ENCODE measurements around the gene MRPL36.

The MRPL36 gene

DNA sequence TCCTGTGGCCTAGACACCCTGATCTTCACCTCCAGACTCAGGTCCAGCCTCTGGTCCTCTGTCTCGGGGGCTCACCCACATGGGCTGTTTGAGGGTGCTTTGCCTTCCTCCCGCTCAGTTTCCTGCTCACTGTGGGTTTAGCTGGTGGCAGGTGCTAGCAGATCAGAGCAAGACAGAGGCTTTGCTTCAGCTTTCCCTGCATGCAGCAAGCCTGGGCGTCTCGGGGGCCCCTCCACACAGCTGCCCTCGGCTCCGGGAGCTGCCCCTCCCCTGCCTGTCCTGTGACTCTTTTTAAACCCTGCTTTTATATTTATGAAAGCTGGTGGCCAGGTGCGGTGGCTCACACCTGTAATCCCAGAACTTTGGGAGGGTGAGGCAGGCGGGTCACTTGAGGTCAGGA is 14.6 kb downstream of the MRPL36 start:
- H3K4me3 ChIP-seq (ENCODE audit: low read depth, low read length), result no peak overlapping the region
- H3K27me3 ChIP-seq (replicated peaks), result no peaks in the 10 kb centered on the region
- TF ChIP-seq, protein P1, sequence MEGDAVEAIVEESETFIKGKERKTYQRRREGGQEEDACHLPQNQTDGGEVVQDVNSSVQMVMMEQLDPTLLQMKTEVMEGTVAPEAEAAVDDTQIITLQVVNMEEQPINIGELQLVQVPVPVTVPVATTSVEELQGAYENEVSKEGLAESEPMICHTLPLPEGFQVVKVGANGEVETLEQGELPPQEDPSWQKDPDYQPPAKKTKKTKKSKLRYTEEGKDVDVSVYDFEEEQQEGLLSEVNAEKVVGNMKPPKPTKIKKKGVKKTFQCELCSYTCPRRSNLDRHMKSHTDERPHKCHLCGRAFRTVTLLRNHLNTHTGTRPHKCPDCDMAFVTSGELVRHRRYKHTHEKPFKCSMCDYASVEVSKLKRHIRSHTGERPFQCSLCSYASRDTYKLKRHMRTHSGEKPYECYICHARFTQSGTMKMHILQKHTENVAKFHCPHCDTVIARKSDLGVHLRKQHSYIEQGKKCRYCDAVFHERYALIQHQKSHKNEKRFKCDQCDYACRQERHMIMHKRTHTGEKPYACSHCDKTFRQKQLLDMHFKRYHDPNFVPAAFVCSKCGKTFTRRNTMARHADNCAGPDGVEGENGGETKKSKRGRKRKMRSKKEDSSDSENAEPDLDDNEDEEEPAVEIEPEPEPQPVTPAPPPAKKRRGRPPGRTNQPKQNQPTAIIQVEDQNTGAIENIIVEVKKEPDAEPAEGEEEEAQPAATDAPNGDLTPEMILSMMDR (IDR thresholded peaks at IDR 0.05; ENCODE audit: low read depth, low read length, missing control alignments), result no peak
- H3K27ac ChIP-seq, result no peak overlapping the region
- no peaks in the 10 kb centered on the region for H3K36me3 ChIP-seq (replicated peaks)
- in situ Hi-C loops (cut with HindIII; ENCODE audit: low pct_ligation_motif_present, low sequenced_read_pairs), result no loop called here
- no peak for DNase-seq

DNA sequence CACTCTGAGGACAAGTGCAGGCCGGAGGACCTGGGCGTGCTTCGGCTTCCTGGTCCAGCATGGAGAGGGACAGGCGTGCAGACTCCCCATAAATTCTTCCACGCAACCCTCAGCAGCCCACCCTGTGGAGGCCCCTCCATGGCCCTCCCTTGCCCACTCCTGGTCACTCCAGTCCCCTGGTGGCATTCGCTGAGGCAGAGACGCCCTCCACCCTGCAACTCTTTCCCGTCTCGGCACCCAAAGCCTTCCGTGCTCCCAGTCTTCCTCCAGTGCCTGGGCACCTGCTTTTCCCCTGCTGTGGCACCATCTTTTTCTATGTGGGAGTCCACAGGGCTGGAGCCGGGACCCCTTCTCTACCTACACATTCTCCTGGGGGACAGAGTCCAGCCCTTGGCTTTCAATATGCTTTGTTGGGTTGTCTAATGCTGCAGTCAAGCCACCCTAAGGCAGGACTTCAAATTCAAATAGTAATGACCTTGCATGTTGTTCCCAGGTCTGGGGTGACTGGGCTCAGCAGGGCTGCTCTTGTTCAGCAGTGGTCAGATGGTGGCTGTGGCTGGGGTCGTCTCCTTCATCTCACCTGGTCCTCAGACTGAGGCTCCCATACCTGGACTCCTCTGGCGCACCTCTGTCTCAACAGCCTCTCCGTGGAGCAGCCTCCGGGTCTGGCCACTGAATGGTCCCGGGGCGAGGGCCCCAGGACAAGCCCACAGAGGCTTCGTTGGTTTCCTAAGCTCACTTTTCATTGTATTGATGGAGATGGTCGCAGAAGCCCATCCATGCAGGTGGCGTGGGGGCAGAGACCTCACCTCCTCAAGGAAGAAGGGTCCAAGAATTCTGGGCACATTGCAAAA is 15.2 kb downstream of the MRPL36 start:
- Histone ChIP-seq H3K27me3 (replicated peaks) (no peaks in the 10 kb centered on the region), H3K4me3 (ENCODE audit: low read depth, low read length) (no peak overlapping the region), H3K27ac (no peak overlapping the region), H3K36me3 (replicated peaks) (no peaks in the 10 kb centered on the region)
- in situ Hi-C loops (cut with HindIII; ENCODE audit: low pct_ligation_motif_present, low sequenced_read_pairs), result no loop called here
- TF ChIP-seq, protein P1 (IDR thresholded peaks at IDR 0.05; ENCODE audit: low read depth, low read length, missing control alignments), result no peak
- no peak for DNase-seq

DNA sequence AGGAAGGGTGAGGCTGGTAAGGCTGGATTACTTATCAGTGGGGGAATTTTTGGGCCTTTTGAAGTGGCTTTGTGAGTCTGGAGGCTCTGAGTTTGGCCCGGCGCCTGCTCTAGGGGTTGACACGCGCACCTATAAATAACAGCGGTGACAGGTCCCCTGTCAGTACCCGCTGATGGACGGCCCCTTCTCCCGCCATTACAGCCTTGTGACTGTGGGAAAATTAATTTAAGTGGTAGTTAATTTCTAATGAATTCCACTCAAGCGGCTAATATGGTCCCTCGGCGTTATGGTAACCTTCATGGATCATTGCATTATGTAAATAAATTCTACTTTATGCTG is 16.5 kb downstream of the MRPL36 start:
- no peaks in the 10 kb centered on the region for H3K27me3 ChIP-seq (replicated peaks)
- no peaks in the 10 kb centered on the region for H3K36me3 ChIP-seq (replicated peaks)
- in situ Hi-C loops (cut with HindIII; ENCODE audit: low pct_ligation_motif_present, low sequenced_read_pairs), result no loop called here
- TF ChIP-seq, protein P1 (IDR thresholded peaks at IDR 0.05; ENCODE audit: low read depth, low read length, missing control alignments), result no peak
- no peak overlapping the region for H3K27ac ChIP-seq
- no peak for DNase-seq
- no peak overlapping the region for H3K4me3 ChIP-seq (ENCODE audit: low read depth, low read length)

DNA sequence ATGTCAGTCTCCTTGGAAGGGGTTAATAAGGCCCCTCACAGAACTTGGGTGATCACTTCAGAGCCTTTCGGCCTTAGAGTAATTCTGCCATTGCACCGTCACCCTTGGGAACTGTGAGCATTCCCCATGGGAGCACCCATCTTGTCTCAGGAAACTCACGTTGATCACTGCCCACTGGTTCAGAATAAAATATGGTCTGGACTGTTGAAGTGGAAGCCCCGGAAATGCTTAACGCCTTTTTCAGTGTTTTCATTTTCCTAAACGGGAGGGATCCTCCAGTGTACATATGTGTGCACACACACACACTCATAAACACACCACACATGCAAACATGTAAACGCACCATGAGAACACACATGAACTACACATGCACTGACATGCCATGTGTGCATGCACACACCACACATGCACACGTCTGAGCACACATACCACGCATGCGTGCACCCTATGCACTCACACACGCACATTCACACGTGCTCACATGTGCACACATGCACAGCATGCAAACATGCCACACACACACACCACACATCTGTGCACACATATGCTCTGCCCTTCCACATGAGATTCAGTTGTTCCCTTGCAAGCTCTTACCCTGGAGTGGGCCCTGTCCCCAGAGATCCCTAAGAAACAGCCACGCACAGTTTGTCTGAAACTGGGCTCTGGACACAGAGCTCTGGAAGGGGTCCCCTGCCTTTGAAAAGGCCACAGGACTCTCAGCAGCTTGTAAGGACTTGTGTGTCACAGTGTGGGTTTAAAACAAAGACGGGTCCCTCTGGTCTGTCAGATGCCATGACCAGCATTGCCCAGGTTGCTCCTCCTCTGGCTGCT is 17.0 kb downstream of the MRPL36 start:
- in situ Hi-C loops (cut with HindIII; ENCODE audit: low pct_ligation_motif_present, low sequenced_read_pairs), result no loop called here
- TF ChIP-seq, protein P1 (IDR thresholded peaks at IDR 0.05; ENCODE audit: low read depth, low read length, missing control alignments), result no peak
- no peak for DNase-seq
- Histone ChIP-seq H3K27ac (no peak overlapping the region), H3K4me3 (ENCODE audit: low read depth, low read length) (no peak overlapping the region), H3K27me3 (replicated peaks) (no peaks in the 10 kb centered on the region), H3K36me3 (replicated peaks) (no peaks in the 10 kb centered on the region)

DNA sequence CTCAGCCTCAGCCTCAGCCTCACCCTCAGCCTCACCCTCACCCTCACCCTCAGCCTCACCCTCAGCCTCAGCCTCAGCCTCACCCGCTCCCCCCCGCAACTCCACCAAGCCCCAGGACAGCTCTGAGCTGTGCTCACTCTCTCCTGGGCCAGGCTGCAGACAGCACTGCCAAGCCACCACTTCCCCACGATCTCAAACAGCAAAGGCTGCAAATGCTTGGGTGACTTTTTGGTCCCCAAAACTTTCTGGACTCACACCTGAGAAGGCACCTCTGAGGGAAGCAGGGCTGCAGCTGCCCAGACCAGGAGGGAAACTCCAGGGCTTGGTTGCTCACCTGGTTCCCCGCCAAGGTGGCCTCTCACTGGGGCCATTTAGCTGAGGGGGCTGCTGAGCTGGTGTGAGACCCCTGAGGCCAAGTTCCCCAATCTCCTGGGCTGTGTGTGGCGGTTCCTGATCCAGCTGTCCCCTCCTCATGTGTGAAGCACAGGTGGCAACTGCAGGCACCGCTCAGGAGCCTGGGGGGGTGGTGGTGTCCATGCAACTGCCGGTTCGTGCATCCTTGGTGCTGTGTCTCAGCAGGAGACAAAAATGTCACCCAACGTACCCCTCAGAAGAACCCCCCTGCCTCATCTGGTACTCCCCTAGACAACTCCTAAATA is 17.8 kb downstream of the MRPL36 start:
- Histone ChIP-seq H3K27me3 (replicated peaks) (no peaks in the 10 kb centered on the region), H3K36me3 (replicated peaks) (no peaks in the 10 kb centered on the region), H3K27ac (no peak overlapping the region), H3K4me3 (ENCODE audit: low read depth, low read length) (no peak overlapping the region)
- TF ChIP-seq, protein P1 (IDR thresholded peaks at IDR 0.05; ENCODE audit: low read depth, low read length, missing control alignments), result no peak
- in situ Hi-C loops (cut with HindIII; ENCODE audit: low pct_ligation_motif_present, low sequenced_read_pairs), result no loop called here
- no peak for DNase-seq
